RWPE2 (cell line): ENCODE results near the gene DENND1A.

Experiments used
- ATAC-seq: fragments of 200-7000 bp; cut with Tn5 transposase; 3 replicates; pipeline ENCODE4 v1.9.1; 2021; ENCODE audit warnings: low read depth
- DNase-seq: peaks from one replicate; pipeline ENCODE4 v3.0.0-alpha.2; 2020; ENCODE audit warnings: low spot score
- H3K27ac ChIP-seq: fragments of 450-650 bp; 2 replicates; pipeline ENCODE4 v1.5.1; 2017; ENCODE audit warnings: mild to moderate bottlenecking; ENCODE audit not compliant: poor library complexity, severe bottlenecking
- H3K27me3 ChIP-seq: fragments of 250-450 bp; sonication (Bioruptor Pico); 2 replicates; pipeline ENCODE4 v1.5.1; 2021; ENCODE audit warnings: mild to moderate bottlenecking, moderate library complexity; ENCODE audit not compliant: insufficient read depth, poor library complexity, severe bottlenecking
- H3K36me3 ChIP-seq: fragments of 250-450 bp; sonication (Bioruptor Pico); 2 replicates; pipeline ENCODE4 v1.5.1; 2020; ENCODE audit warnings: low read depth, mild to moderate bottlenecking, moderate library complexity
- H3K4me1 ChIP-seq: fragments of 250-450 bp; sonication (Bioruptor Pico); 2 replicates; pipeline ENCODE4 v1.5.1; 2021; ENCODE audit warnings: mild to moderate bottlenecking, moderate library complexity; ENCODE audit not compliant: insufficient read depth, poor library complexity, severe bottlenecking
- H3K4me3 ChIP-seq: fragments of 250-450 bp; sonication (Bioruptor Pico); 2 replicates; pipeline ENCODE4 v1.5.1; 2021; ENCODE audit warnings: mild to moderate bottlenecking, moderate library complexity; ENCODE audit not compliant: severe bottlenecking
- H3K9me3 ChIP-seq: fragments of 250-450 bp; sonication (Bioruptor Pico); 2 replicates; pipeline ENCODE4 v1.5.1; 2021; ENCODE audit warnings: mild to moderate bottlenecking, moderate library complexity; ENCODE audit not compliant: severe bottlenecking
- TF ChIP-seq, protein P1 (sequence below): fragments of 450-650 bp; IDR thresholded peaks from one replicate; pipeline ENCODE4 v1.5.1; 2017; ENCODE audit warnings: mild to moderate bottlenecking, moderate library complexity; ENCODE audit not compliant: poor library complexity, severe bottlenecking

Gene DENND1A

GRCh38 chr9:123583646-123584045, 346.3 kb downstream of the DENND1A start:
- TF ChIP-seq, protein P1, sequence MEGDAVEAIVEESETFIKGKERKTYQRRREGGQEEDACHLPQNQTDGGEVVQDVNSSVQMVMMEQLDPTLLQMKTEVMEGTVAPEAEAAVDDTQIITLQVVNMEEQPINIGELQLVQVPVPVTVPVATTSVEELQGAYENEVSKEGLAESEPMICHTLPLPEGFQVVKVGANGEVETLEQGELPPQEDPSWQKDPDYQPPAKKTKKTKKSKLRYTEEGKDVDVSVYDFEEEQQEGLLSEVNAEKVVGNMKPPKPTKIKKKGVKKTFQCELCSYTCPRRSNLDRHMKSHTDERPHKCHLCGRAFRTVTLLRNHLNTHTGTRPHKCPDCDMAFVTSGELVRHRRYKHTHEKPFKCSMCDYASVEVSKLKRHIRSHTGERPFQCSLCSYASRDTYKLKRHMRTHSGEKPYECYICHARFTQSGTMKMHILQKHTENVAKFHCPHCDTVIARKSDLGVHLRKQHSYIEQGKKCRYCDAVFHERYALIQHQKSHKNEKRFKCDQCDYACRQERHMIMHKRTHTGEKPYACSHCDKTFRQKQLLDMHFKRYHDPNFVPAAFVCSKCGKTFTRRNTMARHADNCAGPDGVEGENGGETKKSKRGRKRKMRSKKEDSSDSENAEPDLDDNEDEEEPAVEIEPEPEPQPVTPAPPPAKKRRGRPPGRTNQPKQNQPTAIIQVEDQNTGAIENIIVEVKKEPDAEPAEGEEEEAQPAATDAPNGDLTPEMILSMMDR: no peak
- ATAC-seq (no peak), DNase-seq (no peak)
- Histone ChIP-seq H3K36me3 (no peaks in the 10 kb centered on the region), H3K27me3 (no peaks in the 10 kb centered on the region), H3K27ac (no peak overlapping the region), H3K4me3 (no peak overlapping the region), H3K9me3 (no peaks in the 10 kb centered on the region), H3K4me1 (no peaks in the 10 kb centered on the region)

DNA sequence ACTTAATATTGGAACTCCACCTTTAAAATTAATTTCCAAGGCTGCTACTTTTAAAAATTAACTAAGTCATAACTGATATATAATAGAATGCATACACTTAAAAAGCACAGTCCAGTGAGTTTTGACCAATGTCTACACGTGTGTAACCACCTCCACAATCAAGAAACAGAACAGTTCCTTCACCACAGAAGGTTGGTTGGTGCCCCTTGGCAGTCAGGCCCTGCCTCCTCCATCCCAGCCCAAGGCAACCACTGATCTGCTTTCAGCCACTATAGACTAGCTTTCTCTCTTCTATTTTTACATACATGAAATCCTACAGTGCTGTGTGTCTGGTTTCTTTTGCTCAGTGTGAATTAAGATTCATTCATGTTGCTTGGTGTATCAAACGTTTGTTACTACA, 358.7 kb downstream of the DENND1A start:
- Histone ChIP-seq H3K36me3 (no peaks in the 10 kb centered on the region), H3K27me3 (no peaks in the 10 kb centered on the region), H3K27ac (no peak overlapping the region), H3K4me3 (no peak overlapping the region), H3K4me1 (no peaks in the 10 kb centered on the region), H3K9me3 (no peaks in the 10 kb centered on the region)
- TF ChIP-seq, protein P1: no peak
- ATAC-seq: no peak
- no peak for DNase-seq

- H3K4me3 ChIP-seq: no peak overlapping the region
- no peaks in the 10 kb centered on the region for H3K27me3 ChIP-seq
- TF ChIP-seq, protein P1: no peak
- DNase-seq (no peak), ATAC-seq (no peak)
- no peaks in the 10 kb centered on the region for H3K9me3 ChIP-seq
- no peaks in the 10 kb centered on the region for H3K4me1 ChIP-seq
- H3K27ac ChIP-seq: no peak overlapping the region
- no peaks in the 10 kb centered on the region for H3K36me3 ChIP-seq
These were observed 360.9 kb downstream of the DENND1A start for GRCh38 chr9:123568691-123569688.

- H3K27me3 ChIP-seq: no peaks in the 10 kb centered on the region
- no peaks in the 10 kb centered on the region for H3K36me3 ChIP-seq
- no peak overlapping the region for H3K4me3 ChIP-seq
- H3K27ac ChIP-seq: no peak overlapping the region
- no peaks in the 10 kb centered on the region for H3K9me3 ChIP-seq
- no peaks in the 10 kb centered on the region for H3K4me1 ChIP-seq
- no peak for ATAC-seq
- DNase-seq: no peak
- TF ChIP-seq, protein P1: no peak
These were observed 362.9 kb downstream of the DENND1A start for GRCh38 chr9:123567013-123567412.

DNA sequence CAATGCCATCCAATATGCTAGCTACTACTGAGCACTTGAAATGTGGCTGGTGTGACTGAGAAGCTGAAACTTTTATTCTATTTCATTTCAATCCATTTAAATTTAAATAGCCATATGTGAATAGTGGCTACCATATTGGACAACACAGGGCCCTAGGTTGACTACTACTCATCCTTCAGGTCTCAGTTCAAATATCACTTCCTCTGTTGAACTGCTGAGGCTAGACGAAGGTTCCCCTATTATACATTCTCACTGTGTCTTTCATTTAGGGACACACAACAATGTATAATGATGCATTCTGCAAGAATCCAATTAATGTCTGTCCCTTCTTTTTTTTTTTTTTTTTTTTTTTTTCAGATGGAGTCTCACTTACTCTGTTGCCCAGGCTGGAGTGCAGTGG, 365.3 kb downstream of the DENND1A start:
- DNase-seq (no peak), ATAC-seq (no peak)
- no peaks in the 10 kb centered on the region for H3K27me3 ChIP-seq
- TF ChIP-seq, protein P1: no peak
- H3K4me3 ChIP-seq: no peak overlapping the region
- no peaks in the 10 kb centered on the region for H3K4me1 ChIP-seq
- H3K27ac ChIP-seq: no peak overlapping the region
- no peaks in the 10 kb centered on the region for H3K36me3 ChIP-seq
- H3K9me3 ChIP-seq: no peaks in the 10 kb centered on the region
